ENCODE data around the gene NR4A3. TPM values are rescaled to one million over a fixed set of nuclear protein-coding genes. Genes with fewer than 3 reads are reported as not detected.

The NR4A3 gene
- total RNA-seq, 1 experiment from 2014 or later: 0.86 TPM

DNA sequence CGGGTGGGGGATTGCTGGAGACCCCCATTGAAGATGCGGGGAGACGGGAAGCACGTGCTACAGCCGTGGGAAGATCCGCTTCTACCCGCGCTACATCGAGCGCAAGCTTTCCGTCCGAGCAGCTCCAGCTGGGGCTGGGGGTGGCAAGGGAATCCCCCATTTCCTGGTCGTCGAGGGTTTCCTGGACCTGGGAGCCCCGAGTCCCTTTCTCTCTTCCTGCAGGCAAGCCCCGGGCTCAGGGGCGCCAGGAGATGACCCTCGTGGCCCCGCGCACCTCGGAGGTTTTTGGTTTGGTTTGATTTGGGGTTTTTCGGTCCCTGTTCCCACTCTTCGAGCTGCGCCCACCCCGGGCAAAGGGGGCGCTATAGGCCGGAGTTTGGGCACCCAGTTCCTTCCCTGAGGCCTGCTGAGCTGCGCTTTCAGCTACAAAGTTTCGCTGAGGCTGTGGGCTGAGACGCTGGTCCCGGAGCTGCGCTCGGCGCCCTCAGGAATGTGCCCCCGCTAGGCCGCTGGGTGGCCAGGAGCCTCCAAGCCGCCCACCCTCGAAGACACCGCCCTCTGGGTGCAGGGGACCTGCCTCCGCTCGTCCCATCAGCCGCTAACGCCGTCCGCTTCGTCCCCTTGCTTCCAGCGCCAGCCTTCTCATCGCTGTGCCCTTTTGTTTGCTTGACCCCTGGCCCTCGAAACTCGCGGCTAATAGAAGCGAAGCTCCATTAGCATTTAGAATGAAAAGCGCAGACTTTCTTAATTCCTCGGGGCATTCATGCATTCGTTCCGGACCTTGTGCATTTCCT lies 2.9 kb downstream of the NR4A3 start:
- no peak overlapping the region for H3K4me2 ChIP-seq (ENCODE audit: low read length)
- ATAC-seq (no peak), DNase-seq (ENCODE audit: low read depth, low spot score) (no peak)
- POLR2A ChIA-PET: no interaction called here
- H3K9me2 ChIP-seq (ENCODE audit: insufficient read depth): no peaks in the 10 kb centered on the region
- no peak overlapping the region for H3K9ac ChIP-seq (ENCODE audit: low read length)
- BruUV-seq (replicated peaks): no TSS peak
- no peaks in the 10 kb centered on the region for H3K36me3 ChIP-seq (ENCODE audit: control insufficient read depth in 1 of 2, insufficient read depth in 2 of 2, low read length in 2 of 2)
- TF ChIP-seq SP1 (IDR thresholded peaks at IDR 0.05; ENCODE audit: low read depth) (no peak), YY1 (IDR thresholded peaks at IDR 0.05; ENCODE audit: extremely low read depth, insufficient replicate concordance, low read depth, low read length) (no peak), CTCF (IDR thresholded peaks at IDR 0.05 in 2 of 3, conservative IDR thresholded peaks at IDR 0.05 in 1 of 3; ENCODE audit: borderline replicate concordance in 1 of 3, insufficient read depth in 1 of 3, low read depth in 2 of 3, low read length in 2 of 3) (peak in 2 of 3 experiments; percentile 50 to 53; a peak in 4 of 6 replicates), FOSL1 (IDR thresholded peaks at IDR 0.05; ENCODE audit: low read depth) (no peak), RAD21 (IDR thresholded peaks at IDR 0.05; ENCODE audit: low read depth) (no peak), TCF7L2 (IDR thresholded peaks at IDR 0.05; ENCODE audit: borderline replicate concordance, extremely low read depth, insufficient read depth, insufficient read length) (no peak), SRF (IDR thresholded peaks at IDR 0.05; ENCODE audit: low read depth) (no peak)
- TF ChIP-seq, protein P1, sequence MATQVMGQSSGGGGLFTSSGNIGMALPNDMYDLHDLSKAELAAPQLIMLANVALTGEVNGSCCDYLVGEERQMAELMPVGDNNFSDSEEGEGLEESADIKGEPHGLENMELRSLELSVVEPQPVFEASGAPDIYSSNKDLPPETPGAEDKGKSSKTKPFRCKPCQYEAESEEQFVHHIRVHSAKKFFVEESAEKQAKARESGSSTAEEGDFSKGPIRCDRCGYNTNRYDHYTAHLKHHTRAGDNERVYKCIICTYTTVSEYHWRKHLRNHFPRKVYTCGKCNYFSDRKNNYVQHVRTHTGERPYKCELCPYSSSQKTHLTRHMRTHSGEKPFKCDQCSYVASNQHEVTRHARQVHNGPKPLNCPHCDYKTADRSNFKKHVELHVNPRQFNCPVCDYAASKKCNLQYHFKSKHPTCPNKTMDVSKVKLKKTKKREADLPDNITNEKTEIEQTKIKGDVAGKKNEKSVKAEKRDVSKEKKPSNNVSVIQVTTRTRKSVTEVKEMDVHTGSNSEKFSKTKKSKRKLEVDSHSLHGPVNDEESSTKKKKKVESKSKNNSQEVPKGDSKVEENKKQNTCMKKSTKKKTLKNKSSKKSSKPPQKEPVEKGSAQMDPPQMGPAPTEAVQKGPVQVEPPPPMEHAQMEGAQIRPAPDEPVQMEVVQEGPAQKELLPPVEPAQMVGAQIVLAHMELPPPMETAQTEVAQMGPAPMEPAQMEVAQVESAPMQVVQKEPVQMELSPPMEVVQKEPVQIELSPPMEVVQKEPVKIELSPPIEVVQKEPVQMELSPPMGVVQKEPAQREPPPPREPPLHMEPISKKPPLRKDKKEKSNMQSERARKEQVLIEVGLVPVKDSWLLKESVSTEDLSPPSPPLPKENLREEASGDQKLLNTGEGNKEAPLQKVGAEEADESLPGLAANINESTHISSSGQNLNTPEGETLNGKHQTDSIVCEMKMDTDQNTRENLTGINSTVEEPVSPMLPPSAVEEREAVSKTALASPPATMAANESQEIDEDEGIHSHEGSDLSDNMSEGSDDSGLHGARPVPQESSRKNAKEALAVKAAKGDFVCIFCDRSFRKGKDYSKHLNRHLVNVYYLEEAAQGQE (IDR thresholded peaks at IDR 0.05; ENCODE audit: low read depth): no peak
- intact Hi-C loops (cut with micrococcal nuclease): loop anchor here (5.0 to 10.0 kb wide), 2 partner anchors 140 to 273 kb away; partner anchors contain the start of genes ERP44 and INVS
- H2AFZ ChIP-seq (ENCODE audit: low read depth, low read length, poor library complexity, severe bottlenecking): no peak overlapping the region
- CTCF ChIA-PET: no interaction called here
- H3K79me2 ChIP-seq (ENCODE audit: insufficient read depth, low read length): no peaks in the 10 kb centered on the region
- H3K4me3 ChIP-seq (replicated peaks in 1 of 2; ENCODE audit: low read depth in 1 of 2, low read length in 2 of 2): no peak overlapping the region
- H3K9me3 ChIP-seq (ENCODE audit: control insufficient read depth in 1 of 2, insufficient read depth in 1 of 2, low read depth in 1 of 2, low read length in 2 of 2): no peaks in the 10 kb centered on the region
- no peak overlapping the region for H3K27ac ChIP-seq (ENCODE audit: low read depth, low read length)
- RAD21 ChIA-PET (ENCODE audit: low non-redundant PET in 1 of 2, low total read pairs in 2 of 2, uncharacterized antibody in 2 of 2, unreplicated experiment in 2 of 2): no interaction called here
- H3K4me1 ChIP-seq (ENCODE audit: control insufficient read depth in 1 of 2, insufficient read depth in 2 of 2, low read length in 2 of 2): peaks cover 6 to 29% of the 10 kb centered on the region in 2 experiments; a peak in 3 of 4 replicates
- no peaks in the 10 kb centered on the region for H3K27me3 ChIP-seq (ENCODE audit: insufficient read depth, low read length)
- H4K20me1 ChIP-seq (ENCODE audit: insufficient read depth): no peaks in the 10 kb centered on the region

Data from HCT116 (cell line).